K562 (cell line): ENCODE measurements around the gene INPP4B. TPM values are rescaled to one million over a fixed set of nuclear protein-coding genes. Genes with fewer than 3 reads are reported as not detected.

Source experiments
- ATAC-seq: fragments of 200-7000 bp; cut with Tn5 transposase; 3 replicates; pipeline ENCODE4 v1.9.1; 2020; ENCODE audit warnings: moderate library complexity
- BruUV-seq: library from RNA; stranded (reverse); fragments of 400-500 nt; replicated peaks from 2 replicates; lab custom pipeline; 2021; lab: Mats Ljungman, UMichigan
- CTCF ChIA-PET: fragments of 300-600 bp; formaldehyde crosslinking; extraction: SDS; loops from one replicate; lab custom pipeline; 2021; ENCODE audit warnings: low intra/inter-chr PET ratio; lab: Yijun Ruan, JAX
- POLR2A ChIA-PET: fragments of 300-600, 350-650 bp; sonication (Branson Sonifier 250); formaldehyde crosslinking; extraction: SDS; loops from one replicate; lab custom pipeline; 2021; ENCODE audit warnings: antibody characterized with exemption, inconsistent platforms; lab: Yijun Ruan, JAX
- DNase-seq, 4 experiments: peaks; one replicate each; pipeline versions ENCODE4 v3.0.0 to v3.0.0-alpha.2; 2011 to 2018; ENCODE audit warnings: low spot score in 3 of 4, mixed read lengths in 3 of 4; ENCODE audit errors: extremely low read depth in 1 of 4
- FAIRE-seq: peaks from 2 replicates; lab custom pipeline; 2011; peaks lifted over from hg19 to GRCh38; lab: Jason Lieb, UNC
- H2AFZ ChIP-seq: 2 replicates; pipeline ENCODE4 v1.6.0; 2011; ENCODE audit warnings: low read depth, low read length, control low read depth, inconsistent platforms
- H3K27ac ChIP-seq: fragments of 200-600 bp; 3 replicates; pipeline ENCODE4 v1.8.0; 2011; ENCODE audit warnings: low read depth, mild to moderate bottlenecking, control low read depth, inconsistent platforms, low read length, moderate library complexity, mixed read lengths; ENCODE audit errors: extremely low read depth
- H3K27me3 ChIP-seq, 2 experiments: fragments of 300-600 bp in 1 of 2; 2 replicates in 1 of 2; 3 replicates in 1 of 2; pipeline versions ENCODE4 v1.6.0 to v1.8.0; 2011; ENCODE audit warnings: inconsistent platforms in 2 of 2, low read length in 2 of 2, mild to moderate bottlenecking in 1 of 2, mixed read lengths in 1 of 2, moderate library complexity in 1 of 2; ENCODE audit not compliant: control insufficient read depth in 2 of 2, insufficient read depth in 2 of 2
- H3K36me3 ChIP-seq: fragments of 300-600 bp; 3 replicates; pipeline ENCODE4 v1.8.0; 2011; ENCODE audit warnings: mild to moderate bottlenecking, low read length, inconsistent platforms; ENCODE audit not compliant: control insufficient read depth, insufficient read depth
- H3K4me1 ChIP-seq, 2 experiments: fragments of 200-600 bp in 1 of 2; replicated peaks in 1 of 2; 2 replicates in 1 of 2; 3 replicates in 1 of 2; pipeline versions ENCODE4 v1.5.1 to v1.8.0; 2011; ENCODE audit warnings: inconsistent platforms in 2 of 2, low read length in 2 of 2, mild to moderate bottlenecking in 1 of 2, mixed read lengths in 1 of 2, moderate library complexity in 1 of 2; ENCODE audit not compliant: control insufficient read depth in 2 of 2, insufficient read depth in 2 of 2
- H3K4me2 ChIP-seq: 2 replicates; pipeline ENCODE4 v1.6.1; 2011; ENCODE audit warnings: low read length, control low read depth, inconsistent platforms, mixed read lengths; ENCODE audit not compliant: insufficient read depth
- H3K4me3 ChIP-seq: fragments of 200-600 bp; sonication (generic), shearing (Covaris generic); 2 replicates; pipeline ENCODE4 v1.5.1; 2016; ENCODE audit warnings: control low read depth, inconsistent platforms
- H3K79me2 ChIP-seq: fragments of 200-600 bp; 3 replicates; pipeline ENCODE4 v1.8.0; 2011; ENCODE audit warnings: low read length, inconsistent platforms; ENCODE audit not compliant: control insufficient read depth, insufficient read depth
- H3K9ac ChIP-seq, 2 experiments: 2 replicates each; pipeline versions ENCODE4 v1.6.0 to v1.6.1; 2011; ENCODE audit warnings: low read depth in 2 of 2, low read length in 2 of 2, control low read depth in 1 of 2, inconsistent platforms in 1 of 2, mild to moderate bottlenecking in 1 of 2, mixed read lengths in 1 of 2; ENCODE audit not compliant: insufficient read depth in 1 of 2
- H3K9me1 ChIP-seq: one replicate; pipeline ENCODE4 v1.6.0; 2011; ENCODE audit warnings: inconsistent platforms, mild to moderate bottlenecking, low read length, moderate library complexity; ENCODE audit not compliant: control insufficient read depth, insufficient read depth
- H3K9me3 ChIP-seq: replicated peaks from 2 replicates; pipeline ENCODE4 v1.5.1; 2011; ENCODE audit warnings: low read depth, low read length, inconsistent platforms; ENCODE audit not compliant: control insufficient read depth, insufficient read depth
- H4K20me1 ChIP-seq: replicated peaks from 2 replicates; pipeline ENCODE4 v1.6.1; 2011; ENCODE audit warnings: low read length, inconsistent platforms, mixed read lengths; ENCODE audit not compliant: control insufficient read depth, insufficient read depth
- HMBOX1 ChIP-seq: sonication (generic); IDR thresholded peaks from 2 replicates; pipeline ENCODE4 v1.6.1; 2016
- MEF2A ChIP-seq: IDR thresholded peaks from 2 replicates; pipeline ENCODE4 v1.6.1; 2011; ENCODE audit warnings: low read depth, mild to moderate bottlenecking, low read length, moderate library complexity; ENCODE audit not compliant: control insufficient read depth
- MXI1 ChIP-seq: IDR thresholded peaks from 2 replicates; pipeline ENCODE4 v1.6.1; 2011; ENCODE audit warnings: low read depth, mild to moderate bottlenecking, improper control_type of control experiment, low read length
- PATZ1 ChIP-seq: fragments of 250-450 bp; sonication (Bioruptor Pico); IDR thresholded peaks from 2 replicates; pipeline ENCODE4 v1.5.0; 2020; ENCODE audit warnings: mild to moderate bottlenecking, borderline replicate concordance
- PHB2 ChIP-seq: fragments of 450-650 bp; IDR thresholded peaks from 2 replicates; pipeline ENCODE4 v1.6.1; 2017; ENCODE audit warnings: low read depth
- VEZF1 ChIP-seq: fragments of 200-800 bp; sonication (Bioruptor generic); IDR thresholded peaks from 2 replicates; pipeline ENCODE4 v1.6.1; 2017; ENCODE audit warnings: missing genetic modification characterization, missing compliant biosample characterization
- ZFP30 ChIP-seq: fragments of 250-450 bp; sonication (Bioruptor Pico); IDR thresholded peaks from 2 replicates; pipeline ENCODE4 v1.8.0; 2022; ENCODE audit warnings: moderate library complexity, mild to moderate bottlenecking, inconsistent platforms, borderline replicate concordance
- ZFP91 ChIP-seq: sonication (generic); formaldehyde crosslinking; IDR thresholded peaks from 2 replicates; pipeline ENCODE4 v1.8.0; 2022; ENCODE audit warnings: mild to moderate bottlenecking, missing genetic modification reagents
- ZNF12 ChIP-seq: sonication (generic); formaldehyde crosslinking; IDR thresholded peaks from 2 replicates; pipeline ENCODE4 v1.4.0; 2020; ENCODE audit warnings: mild to moderate bottlenecking, missing genetic modification reagents
- ZNF184 ChIP-seq: sonication (generic); formaldehyde crosslinking; IDR thresholded peaks from 2 replicates; pipeline ENCODE4 v1.5.0; 2020; ENCODE audit warnings: missing genetic modification reagents
- ZNF398 ChIP-seq: fragments of 250-450 bp; sonication (Bioruptor Pico); IDR thresholded peaks from 2 replicates; pipeline ENCODE4 v1.8.0; 2021; ENCODE audit warnings: moderate library complexity, mild to moderate bottlenecking, inconsistent platforms
- ZNF41 ChIP-seq: fragments of 250-450 bp; sonication (Bioruptor Pico); conservative IDR thresholded peaks from 2 replicates; pipeline ENCODE4 v1.4.0; 2020; ENCODE audit warnings: mild to moderate bottlenecking
- WGBS: fragments of 100-300 bp; shearing (Covaris generic); methylation state at CpG from one replicate; pipeline ENCODE4 v1.1.6; 2016; ENCODE audit warnings: low coverage, mixed read lengths; ENCODE audit not compliant: insufficient coverage; ENCODE audit errors: missing lambda C conversion rate; 5-methylcytosine and 5-hydroxymethylcytosine counted together
- in situ Hi-C: fragments of 300-500 bp; cut with MboI; formaldehyde crosslinking; loops from 4 replicates; pipeline ENCODE4 v1.15.0; 2018; ENCODE audit warnings: inconsistent platforms, mixed read lengths
- intact Hi-C: fragments of 100-400 bp; cut with micrococcal nuclease; formaldehyde crosslinking; loops from 2 replicates; pipeline ENCODE4 v1.14.2; 2022
- polyA plus RNA-seq, 8 experiments: library from polyadenylated mRNA; depleted of rRNA in 4 of 8; stranded (reverse) in 5 of 8; unstranded in 3 of 8; fragments of >200 nt; fragmentation: Nextera tagmentation in 2 of 8; fragmentation: Illumina TruSeq in 1 of 8; extraction: Ambion mirVana in 2 of 8; extraction: Trizol in 1 of 8; gene quantifications; 2 replicates each; pipeline versions ENCODE4 v1.2.1 to v1.2.3, GENCODE V29; 2011 to 2014; ENCODE audit warnings: inconsistent platforms in 1 of 8, missing spikeins in 1 of 8
- total RNA-seq, 7 experiments: library from RNA; depleted of rRNA in 6 of 7; stranded (reverse); fragments of >200 nt in 6 of 7; fragmentation: Illumina TruSeq in 2 of 7; extraction: Trizol in 2 of 7; gene quantifications; 2 replicates each; pipeline versions ENCODE4 v1.2.1 to v1.2.3, GENCODE V29; 2011 to 2021; ENCODE audit warnings: low replicate concordance in 1 of 7

The INPP4B gene
- total and polyA plus RNA-seq, 9 of the 15 experiments (the other 6 are each of a cell fraction or from before 2014, with no cell fraction given), result 0.04 to 0.11 TPM; not detected in 7

DNA sequence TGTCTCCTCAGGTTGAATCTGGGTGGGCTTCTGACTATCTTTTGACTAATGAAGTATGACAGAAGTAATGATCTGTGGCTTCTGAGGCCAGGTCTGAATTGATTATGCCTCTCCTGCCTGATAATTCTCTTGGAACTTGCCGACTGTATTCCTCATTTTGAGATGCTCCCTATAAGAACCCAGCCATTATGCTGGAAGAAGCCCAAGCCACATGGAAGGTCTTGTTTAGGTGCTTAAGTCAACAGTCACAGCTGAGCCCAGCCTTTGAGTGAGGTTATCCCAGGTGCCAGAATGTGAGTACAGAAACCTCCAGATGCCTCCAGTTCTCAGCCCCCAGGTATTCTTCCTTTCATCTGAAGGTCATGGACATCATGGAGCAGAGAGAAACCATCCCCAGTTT, 753.2 kb downstream of the INPP4B start:
- CTCF ChIA-PET, result no interaction called here
- Histone ChIP-seq H3K79me2 (no peaks in the 10 kb centered on the region), H3K4me3 (no peak overlapping the region), H3K36me3 (no peaks in the 10 kb centered on the region), H3K27me3 (no peaks in the 10 kb centered on the region), H3K27ac (no peak overlapping the region), H3K9me1 (no peaks in the 10 kb centered on the region), H2AFZ (no peak overlapping the region), H4K20me1 (no peaks in the 10 kb centered on the region), H3K9ac (no peak overlapping the region), H3K9me3 (no peaks in the 10 kb centered on the region), H3K4me1 (no peaks in the 10 kb centered on the region), H3K4me2 (no peak overlapping the region)
- WGBS, result 0% methylated on average over 1 of the region's 1 CpG
- intact Hi-C loops (no loop called here), in situ Hi-C loops (no loop called here)
- POLR2A ChIA-PET, result no interaction called here
- BruUV-seq, result no TSS peak
- DNase-seq (no peak), FAIRE-seq (no peak), ATAC-seq (no peak)
- TF ChIP-seq ZNF41 (CRISPR knock-in tag), result no peak
- no peak for TF ChIP-seq PHB2
- TF ChIP-seq HMBOX1, result no peak
- no peak for TF ChIP-seq VEZF1 (CRISPR knock-in tag)
- no peak for TF ChIP-seq ZNF184 (CRISPR knock-in tag)
- no peak for TF ChIP-seq ZNF12 (CRISPR knock-in tag)
- no peak for TF ChIP-seq ZNF398
- TF ChIP-seq MEF2A, result no peak
- TF ChIP-seq PATZ1 (CRISPR knock-in tag), result no peak
- no peak for TF ChIP-seq ZFP91
- TF ChIP-seq ZFP30 (CRISPR knock-in tag), result no peak
- no peak for TF ChIP-seq MXI1
